Stimulated activated CD4-positive, alpha-beta T cell treated with anti-CD3 and anti-CD28 coated beads, Interleukin-1b, Interleukin-23, amount 100 ng/mL, for 4 hours (primary cell): ENCODE results near the gene MT1F.
"Not testable (repeated sequence)": the region's sequence is repeated elsewhere in the genome, so short reads cannot be mapped to it uniquely, and the experiment has no call there.

Experiments used
- DNase-seq, 2 donors: peaks; one replicate each; pipeline ENCODE4 v3.0.0-alpha.2; 2020; ENCODE audit warnings: low read depth in 2 of 2

The MT1F gene

GRCh38 chr16:56672761-56673536 lies 15.2 kb downstream of the MT1F start:
- DNase-seq = no peak

GRCh38 chr16:56673921-56674320 lies 16.2 kb downstream of the MT1F start:
- DNase-seq = no peak

GRCh38 chr16:56674570-56674969 lies 16.8 kb downstream of the MT1F start:
- not testable (repeated sequence) for DNase-seq

- peak; percentile 41 to 44 for DNase-seq
Observed at GRCh38 chr16:56675685-56676210, 18.0 kb downstream of the MT1F start.

GRCh38 chr16:56677474-56677873 lies 19.7 kb downstream of the MT1F start:
- no peak for DNase-seq

- DNase-seq = no peak
Observed at GRCh38 chr16:56679078-56679730, 21.4 kb downstream of the MT1F start.

- DNase-seq = no peak
Observed at GRCh38 chr16:56679818-56680217, 22.1 kb downstream of the MT1F start.

- peak; percentile 76 to 87 for DNase-seq
Observed at GRCh38 chr16:56681939-56682702, 24.4 kb downstream of the MT1F start, which contains the start of gene MT1X. Gene MT1X, plus strand, starts transcription at chr16:56682470. Its CDS starts 71 bp downstream, at chr16:56682541.

- no peak for DNase-seq
Observed at GRCh38 chr16:56682703-56683397, 25.1 kb downstream of the MT1F start.

GRCh38 chr16:56683424-56684172 lies 25.8 kb downstream of the MT1F start:
- no peak for DNase-seq

- DNase-seq = no peak
Observed at GRCh38 chr16:56684256-56684925, 26.6 kb downstream of the MT1F start.

- DNase-seq = no peak
Observed at GRCh38 chr16:56684926-56685590, 27.3 kb downstream of the MT1F start.

- no peak for DNase-seq
Observed at GRCh38 chr16:56686758-56687157, 29.0 kb downstream of the MT1F start.

- no peak for DNase-seq
Observed at GRCh38 chr16:56688762-56689161, 31.0 kb downstream of the MT1F start.

GRCh38 chr16:56689171-56689570 lies 31.4 kb downstream of the MT1F start:
- no peak for DNase-seq

- DNase-seq = no peak
Observed at GRCh38 chr16:56690420-56691122, 32.8 kb downstream of the MT1F start.

- no peak for DNase-seq
Observed at GRCh38 chr16:56691885-56692284, 34.1 kb downstream of the MT1F start.

- DNase-seq = no peak
Observed at GRCh38 chr16:56695246-56695645, 37.5 kb downstream of the MT1F start.
